Measurements from ENCODE around the gene OSBP2. TPM values are rescaled to one million over a fixed set of nuclear protein-coding genes. Genes with fewer than 3 reads are reported as not detected.

The OSBP2 gene
- total RNA-seq, 4 donors from 2014 or later: 3.7 to 8.7 (median 4.7) TPM

DNA sequence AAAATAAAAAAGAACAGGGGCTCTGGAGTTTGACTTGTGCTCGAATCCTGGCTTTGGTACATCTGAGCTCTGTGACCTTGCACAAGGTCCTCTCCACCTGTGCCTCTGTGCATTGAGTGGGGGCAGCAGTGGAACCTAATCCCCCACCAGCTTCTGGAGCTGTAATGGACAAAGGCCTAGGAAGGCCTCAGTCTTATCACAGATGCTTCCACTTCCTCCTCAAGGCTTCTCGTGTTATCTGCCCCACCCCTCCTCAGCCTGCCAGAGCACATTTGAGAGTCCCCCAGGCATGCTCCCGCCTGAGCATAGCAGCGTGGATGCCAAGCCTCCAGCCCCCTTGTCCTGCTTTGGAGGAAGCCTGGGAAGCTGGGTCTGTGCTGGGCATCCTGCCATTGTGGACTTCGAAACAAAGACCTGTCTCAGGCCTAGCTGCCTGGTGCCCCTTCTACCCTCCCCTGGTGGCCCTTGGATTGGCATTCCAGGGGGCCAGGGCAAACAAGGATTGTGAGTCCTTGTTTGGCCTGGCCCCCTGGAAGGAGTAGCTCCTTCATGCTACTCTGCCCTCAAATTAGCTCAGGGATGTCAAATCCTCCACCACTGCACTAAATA lies 44.1 kb upstream of the OSBP2 start:
- no peaks in the 10 kb centered on the region for H3K36me3 ChIP-seq
- TF ChIP-seq, protein P1, sequence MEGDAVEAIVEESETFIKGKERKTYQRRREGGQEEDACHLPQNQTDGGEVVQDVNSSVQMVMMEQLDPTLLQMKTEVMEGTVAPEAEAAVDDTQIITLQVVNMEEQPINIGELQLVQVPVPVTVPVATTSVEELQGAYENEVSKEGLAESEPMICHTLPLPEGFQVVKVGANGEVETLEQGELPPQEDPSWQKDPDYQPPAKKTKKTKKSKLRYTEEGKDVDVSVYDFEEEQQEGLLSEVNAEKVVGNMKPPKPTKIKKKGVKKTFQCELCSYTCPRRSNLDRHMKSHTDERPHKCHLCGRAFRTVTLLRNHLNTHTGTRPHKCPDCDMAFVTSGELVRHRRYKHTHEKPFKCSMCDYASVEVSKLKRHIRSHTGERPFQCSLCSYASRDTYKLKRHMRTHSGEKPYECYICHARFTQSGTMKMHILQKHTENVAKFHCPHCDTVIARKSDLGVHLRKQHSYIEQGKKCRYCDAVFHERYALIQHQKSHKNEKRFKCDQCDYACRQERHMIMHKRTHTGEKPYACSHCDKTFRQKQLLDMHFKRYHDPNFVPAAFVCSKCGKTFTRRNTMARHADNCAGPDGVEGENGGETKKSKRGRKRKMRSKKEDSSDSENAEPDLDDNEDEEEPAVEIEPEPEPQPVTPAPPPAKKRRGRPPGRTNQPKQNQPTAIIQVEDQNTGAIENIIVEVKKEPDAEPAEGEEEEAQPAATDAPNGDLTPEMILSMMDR (IDR thresholded peaks at IDR 0.05): no peak
- TF ChIP-seq POLR2A (IDR thresholded peaks at IDR 0.05): no peak
- H3K27me3 ChIP-seq: no peaks in the 10 kb centered on the region
- no peaks in the 10 kb centered on the region for H3K4me1 ChIP-seq
- no peak overlapping the region for H3K4me3 ChIP-seq
- H3K27ac ChIP-seq: no peak overlapping the region
- DNase-seq: no peak
- H3K9me3 ChIP-seq: no peaks in the 10 kb centered on the region

DNA sequence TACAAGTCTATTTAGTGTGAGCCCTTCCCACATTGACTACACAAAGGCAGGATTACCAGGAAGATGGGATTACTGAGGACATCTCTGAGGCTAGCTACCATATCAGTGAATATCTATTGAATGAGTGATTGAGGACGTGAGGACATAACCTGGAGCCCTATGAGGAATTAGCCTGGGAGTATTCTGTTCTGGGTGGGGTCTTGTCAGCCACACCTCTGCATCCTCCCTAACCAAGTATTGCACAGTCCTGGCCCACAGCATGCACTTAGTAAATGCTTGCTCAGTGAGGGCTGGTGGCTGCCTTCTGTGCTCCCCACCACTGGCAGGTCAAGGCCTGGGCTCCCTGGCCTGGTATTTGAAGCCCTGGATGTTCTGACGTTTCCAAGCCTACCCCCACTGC lies 41.8 kb upstream of the OSBP2 start:
- Histone ChIP-seq H3K4me3 (no peak overlapping the region), H3K4me1 (no peaks in the 10 kb centered on the region), H3K27ac (no peak overlapping the region), H3K27me3 (no peaks in the 10 kb centered on the region), H3K36me3 (no peaks in the 10 kb centered on the region), H3K9me3 (no peaks in the 10 kb centered on the region)
- DNase-seq: no peak
- no peak for TF ChIP-seq POLR2A (IDR thresholded peaks at IDR 0.05)
- TF ChIP-seq, protein P1 (IDR thresholded peaks at IDR 0.05): no peak

DNA sequence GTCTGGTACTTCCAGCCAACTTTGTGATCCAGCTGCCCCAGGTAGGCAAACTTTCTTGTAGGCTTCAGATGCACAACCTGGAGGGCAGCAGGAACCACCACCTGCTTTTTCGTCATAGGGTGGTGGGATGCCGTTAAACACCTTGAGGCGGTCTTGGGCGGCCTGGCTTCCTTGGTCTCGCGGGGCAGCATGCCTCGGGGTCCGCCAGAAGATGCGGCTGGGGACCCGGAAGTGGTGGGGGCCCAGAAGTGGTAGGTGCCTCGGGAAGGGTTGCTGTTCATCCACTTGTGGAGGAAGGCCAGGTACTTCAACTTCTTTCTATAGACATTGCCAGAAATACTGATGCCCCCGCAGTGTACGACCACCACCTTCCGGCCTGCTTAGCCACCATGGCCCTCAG lies 40.3 kb upstream of the OSBP2 start:
- Histone ChIP-seq H3K27me3 (no peaks in the 10 kb centered on the region), H3K4me3 (no peak overlapping the region), H3K4me1 (no peaks in the 10 kb centered on the region), H3K9me3 (no peaks in the 10 kb centered on the region), H3K27ac (no peak overlapping the region), H3K36me3 (no peaks in the 10 kb centered on the region)
- TF ChIP-seq, protein P1 (IDR thresholded peaks at IDR 0.05): no peak
- TF ChIP-seq POLR2A (IDR thresholded peaks at IDR 0.05): no peak
- DNase-seq: no peak

DNA sequence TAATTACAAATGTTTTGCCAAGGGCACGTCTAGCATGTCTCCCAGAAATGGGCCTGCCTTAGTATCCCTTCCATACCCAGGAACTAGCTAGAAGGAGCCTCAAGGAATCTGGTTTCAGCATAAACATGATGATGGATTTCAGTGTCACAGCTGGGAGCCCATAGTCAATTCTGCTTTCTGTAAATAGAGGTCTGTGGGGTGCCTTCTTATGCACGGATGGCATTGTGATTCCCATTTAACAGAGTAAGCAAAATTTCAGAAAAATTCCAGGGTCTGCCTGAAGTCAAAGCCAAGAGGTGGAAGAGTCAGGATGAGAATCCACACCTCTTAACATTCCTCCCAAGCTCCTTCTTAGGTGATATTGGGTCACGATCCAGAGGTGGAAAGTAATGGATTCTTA lies 39.1 kb upstream of the OSBP2 start:
- DNase-seq: no peak
- Histone ChIP-seq H3K9me3 (no peaks in the 10 kb centered on the region), H3K36me3 (no peaks in the 10 kb centered on the region), H3K4me3 (no peak overlapping the region), H3K4me1 (no peaks in the 10 kb centered on the region), H3K27ac (no peak overlapping the region), H3K27me3 (no peaks in the 10 kb centered on the region)
- TF ChIP-seq, protein P1 (IDR thresholded peaks at IDR 0.05): no peak
- TF ChIP-seq POLR2A (IDR thresholded peaks at IDR 0.05): no peak

DNA sequence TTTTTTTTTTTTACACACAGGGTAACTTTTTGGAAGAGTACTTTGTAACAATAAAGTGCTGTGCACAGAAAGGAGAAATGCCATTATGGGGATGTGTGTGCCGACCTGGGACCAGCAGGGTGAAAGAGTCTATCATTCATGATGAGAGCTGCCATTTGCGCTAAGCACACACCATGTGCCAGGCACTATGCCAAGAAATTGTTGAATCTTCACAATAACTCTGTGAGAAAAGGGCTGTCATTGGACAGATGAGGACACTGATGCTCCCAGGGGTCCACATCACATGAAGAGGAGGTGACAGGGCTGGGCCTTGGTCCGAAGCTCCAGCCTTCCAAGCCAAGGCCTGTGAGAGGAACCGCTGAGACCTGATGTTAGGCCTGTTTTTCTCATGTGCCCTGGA lies 32.6 kb upstream of the OSBP2 start:
- H3K4me1 ChIP-seq: peaks cover 0 to 11% (median 0%) of the 10 kb centered on the region in 4 donors
- H3K36me3 ChIP-seq: peaks cover 0 to 21% (median 0%) of the 10 kb centered on the region in 3 donors
- H3K9me3 ChIP-seq: no peaks in the 10 kb centered on the region
- DNase-seq: no peak
- H3K27ac ChIP-seq: no peak overlapping the region
- TF ChIP-seq, protein P1 (IDR thresholded peaks at IDR 0.05): no peak
- no peak for TF ChIP-seq POLR2A (IDR thresholded peaks at IDR 0.05)
- H3K4me3 ChIP-seq: no peak overlapping the region
- H3K27me3 ChIP-seq: no peaks in the 10 kb centered on the region

DNA sequence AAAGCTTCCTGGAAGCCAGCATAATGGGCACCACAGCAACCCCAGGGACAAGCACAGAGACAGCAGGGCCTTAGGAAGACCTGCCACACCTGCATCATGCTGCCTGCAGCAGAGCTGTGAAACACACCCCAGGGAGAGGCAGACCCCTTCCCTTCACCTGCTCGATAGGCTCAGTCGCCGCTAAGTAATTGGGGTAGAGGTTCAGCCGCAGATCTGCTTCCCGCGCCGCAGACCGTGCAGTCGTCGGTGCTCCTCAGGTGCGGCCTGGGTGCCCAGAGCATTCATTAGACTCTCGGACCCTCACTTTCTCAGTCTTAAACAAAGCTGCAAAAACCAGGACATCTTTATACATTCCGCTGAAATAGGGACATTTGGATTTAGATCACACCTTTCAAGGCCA lies 29.9 kb upstream of the OSBP2 start:
- peaks cover 0 to 21% (median 0%) of the 10 kb centered on the region in 3 donors for H3K36me3 ChIP-seq
- TF ChIP-seq, protein P1 (IDR thresholded peaks at IDR 0.05): no peak
- TF ChIP-seq POLR2A (IDR thresholded peaks at IDR 0.05): no peak
- no peaks in the 10 kb centered on the region for H3K27me3 ChIP-seq
- no peak for DNase-seq
- H3K4me3 ChIP-seq: no peak overlapping the region
- no peaks in the 10 kb centered on the region for H3K9me3 ChIP-seq
- H3K4me1 ChIP-seq: peaks cover 0 to 16% (median 3%) of the 10 kb centered on the region in 4 donors
- peak overlapping the region in 1 of 4 donors; percentile 96 for H3K27ac ChIP-seq
